ENCODE results near the gene ZHX3.

GRCh38 chr20:41268917-41269652 is 48.4 kb downstream of the ZHX3 start:
- TF ChIP-seq, protein P1, sequence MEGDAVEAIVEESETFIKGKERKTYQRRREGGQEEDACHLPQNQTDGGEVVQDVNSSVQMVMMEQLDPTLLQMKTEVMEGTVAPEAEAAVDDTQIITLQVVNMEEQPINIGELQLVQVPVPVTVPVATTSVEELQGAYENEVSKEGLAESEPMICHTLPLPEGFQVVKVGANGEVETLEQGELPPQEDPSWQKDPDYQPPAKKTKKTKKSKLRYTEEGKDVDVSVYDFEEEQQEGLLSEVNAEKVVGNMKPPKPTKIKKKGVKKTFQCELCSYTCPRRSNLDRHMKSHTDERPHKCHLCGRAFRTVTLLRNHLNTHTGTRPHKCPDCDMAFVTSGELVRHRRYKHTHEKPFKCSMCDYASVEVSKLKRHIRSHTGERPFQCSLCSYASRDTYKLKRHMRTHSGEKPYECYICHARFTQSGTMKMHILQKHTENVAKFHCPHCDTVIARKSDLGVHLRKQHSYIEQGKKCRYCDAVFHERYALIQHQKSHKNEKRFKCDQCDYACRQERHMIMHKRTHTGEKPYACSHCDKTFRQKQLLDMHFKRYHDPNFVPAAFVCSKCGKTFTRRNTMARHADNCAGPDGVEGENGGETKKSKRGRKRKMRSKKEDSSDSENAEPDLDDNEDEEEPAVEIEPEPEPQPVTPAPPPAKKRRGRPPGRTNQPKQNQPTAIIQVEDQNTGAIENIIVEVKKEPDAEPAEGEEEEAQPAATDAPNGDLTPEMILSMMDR (IDR thresholded peaks at IDR 0.05) = no peak
- TF ChIP-seq POLR2A (IDR thresholded peaks at IDR 0.05; ENCODE audit: low read depth) (no peak), POLR2AphosphoS5 (IDR thresholded peaks at IDR 0.05) (peak in 1 of 2 donors; percentile 19)

All from esophagus muscularis mucosa (tissue), 3 donors.